HepG2 (cell line): Measurements from ENCODE around the gene MYO7A. TPM values are rescaled to one million over a fixed set of nuclear protein-coding genes. Genes with fewer than 3 reads are reported as not detected.

Experiments
- ATAC-seq: fragments of 200-7000 bp; cut with Tn5 transposase; 3 replicates; pipeline ENCODE4 v1.9.1; 2020; ENCODE audit warnings: mild to moderate bottlenecking, moderate library complexity
- BruUV-seq: library from RNA; stranded (reverse); fragments of 400-500 nt; replicated peaks from 2 replicates; lab custom pipeline; 2021; lab: Mats Ljungman, UMichigan
- CTCF ChIA-PET: fragments of 300-600 bp; formaldehyde crosslinking; extraction: SDS; loops from one replicate; lab custom pipeline; 2021; ENCODE audit warnings: low total read pairs, inconsistent platforms, low intra/inter-chr PET ratio; lab: Yijun Ruan, JAX
- POLR2A ChIA-PET: fragments of 350-600 bp; sonication (Branson Sonifier 250); formaldehyde crosslinking; loops from one replicate; lab custom pipeline; 2020; ENCODE audit warnings: antibody characterized with exemption, inconsistent platforms; lab: Yijun Ruan, JAX
- DNase-seq: peaks from one replicate; pipeline ENCODE4 v3.0.0-alpha.2; 2015; ENCODE audit warnings: low spot score
- FAIRE-seq: peaks from 3 replicates; lab custom pipeline; 2011; peaks lifted over from hg19 to GRCh38; lab: Jason Lieb, UNC
- H2AFZ ChIP-seq: one replicate; pipeline ENCODE4 v1.6.1; 2011; ENCODE audit warnings: low read length, inconsistent platforms
- H3K27ac ChIP-seq: fragments of 300-600 bp; 3 replicates; pipeline ENCODE4 v1.8.0; 2011; ENCODE audit warnings: mixed run types, mild to moderate bottlenecking, mixed read lengths, low read length, inconsistent platforms; ENCODE audit not compliant: insufficient read depth; ENCODE audit errors: extremely low read length
- H3K27me3 ChIP-seq, 2 experiments: fragments of 200-600 bp in 1 of 2; 2 replicates in 1 of 2; 3 replicates in 1 of 2; pipeline versions ENCODE4 v1.6.0 to v1.8.0; 2011; ENCODE audit warnings: low read length in 2 of 2, mild to moderate bottlenecking in 2 of 2, moderate library complexity in 2 of 2, inconsistent platforms in 1 of 2; ENCODE audit not compliant: insufficient read depth in 2 of 2, control insufficient read depth in 1 of 2
- H3K36me3 ChIP-seq, 2 experiments: fragments of 200-600 bp in 1 of 2; replicated peaks in 1 of 2; 2 replicates in 1 of 2; 3 replicates in 1 of 2; pipeline versions ENCODE4 v1.5.1 to v1.8.0; 2011; ENCODE audit warnings: low read length in 2 of 2, inconsistent platforms in 1 of 2; ENCODE audit not compliant: insufficient read depth in 2 of 2, control insufficient read depth in 1 of 2
- H3K4me1 ChIP-seq: 2 replicates; pipeline ENCODE4 v1.5.1; 2012; ENCODE audit warnings: low read length, inconsistent platforms; ENCODE audit not compliant: insufficient read depth
- H3K4me2 ChIP-seq: 2 replicates; pipeline ENCODE4 v1.6.0; 2011; ENCODE audit warnings: low read depth, low read length, inconsistent platforms
- H3K4me3 ChIP-seq, 3 experiments: fragments of 200-600 bp in 1 of 3; sonication (generic), shearing (Covaris generic) in 1 of 3; replicated peaks in 1 of 3; 2 replicates each; pipeline ENCODE4 v1.5.1; 2011 to 2016; ENCODE audit warnings: low read length in 3 of 3, inconsistent platforms in 2 of 3, low read depth in 2 of 3, mild to moderate bottlenecking in 2 of 3, control low read depth in 1 of 3, mixed read lengths in 1 of 3; ENCODE audit not compliant: insufficient read depth in 1 of 3
- H3K79me2 ChIP-seq: one replicate; pipeline ENCODE4 v1.6.1; 2011; ENCODE audit warnings: low read length, inconsistent platforms; ENCODE audit not compliant: insufficient read depth
- H3K9ac ChIP-seq: 2 replicates; pipeline ENCODE4 v1.6.0; 2011; ENCODE audit warnings: mild to moderate bottlenecking, low read depth, low read length, inconsistent platforms; ENCODE audit not compliant: insufficient read depth
- H3K9me3 ChIP-seq: 2 replicates; pipeline ENCODE4 v1.5.1; 2012; ENCODE audit warnings: mild to moderate bottlenecking, low read length
- H4K20me1 ChIP-seq: 2 replicates; pipeline ENCODE4 v1.6.0; 2011; ENCODE audit warnings: inconsistent platforms, mild to moderate bottlenecking, low read length, moderate library complexity; ENCODE audit not compliant: insufficient read depth
- EP300 ChIP-seq, 3 experiments: sonication (generic) in 1 of 3; formaldehyde crosslinking in 1 of 3; IDR thresholded peaks; 2 replicates each; pipeline versions ENCODE4 v1.5.1 to v1.6.1; 2011 to 2020; ENCODE audit warnings: low read depth in 2 of 3, low read length in 2 of 3, borderline replicate concordance in 1 of 3, improper control_type of control experiment in 1 of 3, mild to moderate bottlenecking in 1 of 3, missing genetic modification reagents in 1 of 3, moderate library complexity in 1 of 3
- GATAD1 ChIP-seq: IDR thresholded peaks from 2 replicates; pipeline ENCODE4 v1.6.1; 2016; ENCODE audit warnings: missing genetic modification reagents, missing compliant biosample characterization
- MTA1 ChIP-seq: sonication (generic); formaldehyde crosslinking; IDR thresholded peaks from 2 replicates; pipeline ENCODE4 v1.4.0; 2020; ENCODE audit warnings: missing genetic modification reagents, mild to moderate bottlenecking, borderline replicate concordance
- PTBP1 ChIP-seq: fragments of 200-400 bp; formaldehyde crosslinking; IDR thresholded peaks from 2 replicates; pipeline ENCODE4 v1.6.1; 2018; ENCODE audit warnings: low read length, low read depth; ENCODE audit not compliant: poor library complexity, severe bottlenecking
- RBM39 ChIP-seq: fragments of 200-400 bp; formaldehyde crosslinking; IDR thresholded peaks from one replicate; pipeline ENCODE4 v1.6.1; 2018; ENCODE audit warnings: antibody characterized with exemption, mild to moderate bottlenecking, low read depth, low read length; ENCODE audit not compliant: poor library complexity, severe bottlenecking
- SIX4 ChIP-seq: sonication (generic); formaldehyde crosslinking; IDR thresholded peaks from 2 replicates; pipeline ENCODE4 v1.4.0; 2020; ENCODE audit warnings: missing genetic modification reagents
- ZNF12 ChIP-seq: sonication (generic); formaldehyde crosslinking; IDR thresholded peaks from 2 replicates; pipeline ENCODE4 v1.5.0; 2020; ENCODE audit warnings: missing genetic modification reagents
- ZNF207 ChIP-seq: fragments of 450-650 bp; IDR thresholded peaks from 2 replicates; pipeline ENCODE4 v1.6.1; 2016; ENCODE audit warnings: antibody characterized with exemption, borderline replicate concordance
- ZNF282 ChIP-seq: fragments of 450-650 bp; IDR thresholded peaks from 2 replicates; pipeline ENCODE4 v1.6.1; 2018; ENCODE audit not compliant: partially characterized antibody
- ZNF766 ChIP-seq: sonication (generic); formaldehyde crosslinking; IDR thresholded peaks from 2 replicates; pipeline ENCODE4 v1.5.0; 2020; ENCODE audit warnings: missing genetic modification reagents, borderline replicate concordance
- ZNF839 ChIP-seq: sonication (generic); formaldehyde crosslinking; IDR thresholded peaks from 2 replicates; pipeline ENCODE4 v1.4.0; 2020; ENCODE audit warnings: missing genetic modification reagents, mild to moderate bottlenecking, borderline replicate concordance
- WGBS: methylation state at CpG from one replicate; pipeline ENCODE4 v1.1.6; 2017; ENCODE audit warnings: low lambda C conversion rate; 5-methylcytosine and 5-hydroxymethylcytosine counted together
- in situ Hi-C: cut with HindIII; loops from 2 replicates; pipeline ENCODE4 v1.10.0; 2017; ENCODE audit warnings: low pct_unique_long_range_greater_than_20kb; ENCODE audit not compliant: extremely low pct_ligation_motif_present
- intact Hi-C: fragments of 100-400 bp; cut with micrococcal nuclease; formaldehyde crosslinking; loops from one replicate; pipeline ENCODE4 v1.10.0; 2022; ENCODE audit not compliant: unreplicated experiment
- polyA plus RNA-seq, 8 experiments: library from polyadenylated mRNA; depleted of rRNA in 3 of 8; stranded (reverse) in 7 of 8; unstranded in 1 of 8; fragments of >200 nt; fragmentation: Illumina TruSeq in 4 of 8; extraction: Trizol in 4 of 8; gene quantifications; 2 replicates each; pipeline versions ENCODE4 v1.2.1 to v1.2.3, GENCODE V29; 2011 to 2016; ENCODE audit warnings: low read depth in 4 of 8, missing spikeins in 1 of 8, mixed read lengths in 1 of 8; ENCODE audit not compliant: insufficient read depth in 1 of 8
- total RNA-seq, 5 experiments: library from RNA; depleted of rRNA; stranded (reverse); fragments of >200 nt; fragmentation: Illumina TruSeq; extraction: Trizol; gene quantifications; 2 replicates each; pipeline ENCODE4 v1.2.3, GENCODE V29; 2016; ENCODE audit warnings: low read depth in 1 of 5
- TF ChIP-seq, protein P1 (sequence below): sonication (generic); formaldehyde crosslinking; IDR thresholded peaks from 2 replicates; pipeline ENCODE4 v1.5.0; 2020; ENCODE audit warnings: missing genetic modification reagents
- TF ChIP-seq, protein P2 (sequence below): sonication (generic); formaldehyde crosslinking; IDR thresholded peaks from 2 replicates; pipeline ENCODE4 v1.5.0; 2020; ENCODE audit warnings: missing genetic modification reagents
- TF ChIP-seq, protein P3 (sequence below): sonication (generic); formaldehyde crosslinking; IDR thresholded peaks from 2 replicates; pipeline ENCODE4 v1.5.0; 2020; ENCODE audit warnings: mild to moderate bottlenecking, missing genetic modification reagents
- TF ChIP-seq, protein P4 (sequence below): sonication (generic); formaldehyde crosslinking; IDR thresholded peaks from 2 replicates; pipeline ENCODE4 v1.4.0; 2020; ENCODE audit warnings: missing genetic modification reagents

The MYO7A gene
- total and polyA plus RNA-seq, 2 of the 13 experiments (the other 11 are each of a cell fraction or from before 2014, with no cell fraction given): 7.5 to 10.0 TPM

DNA sequence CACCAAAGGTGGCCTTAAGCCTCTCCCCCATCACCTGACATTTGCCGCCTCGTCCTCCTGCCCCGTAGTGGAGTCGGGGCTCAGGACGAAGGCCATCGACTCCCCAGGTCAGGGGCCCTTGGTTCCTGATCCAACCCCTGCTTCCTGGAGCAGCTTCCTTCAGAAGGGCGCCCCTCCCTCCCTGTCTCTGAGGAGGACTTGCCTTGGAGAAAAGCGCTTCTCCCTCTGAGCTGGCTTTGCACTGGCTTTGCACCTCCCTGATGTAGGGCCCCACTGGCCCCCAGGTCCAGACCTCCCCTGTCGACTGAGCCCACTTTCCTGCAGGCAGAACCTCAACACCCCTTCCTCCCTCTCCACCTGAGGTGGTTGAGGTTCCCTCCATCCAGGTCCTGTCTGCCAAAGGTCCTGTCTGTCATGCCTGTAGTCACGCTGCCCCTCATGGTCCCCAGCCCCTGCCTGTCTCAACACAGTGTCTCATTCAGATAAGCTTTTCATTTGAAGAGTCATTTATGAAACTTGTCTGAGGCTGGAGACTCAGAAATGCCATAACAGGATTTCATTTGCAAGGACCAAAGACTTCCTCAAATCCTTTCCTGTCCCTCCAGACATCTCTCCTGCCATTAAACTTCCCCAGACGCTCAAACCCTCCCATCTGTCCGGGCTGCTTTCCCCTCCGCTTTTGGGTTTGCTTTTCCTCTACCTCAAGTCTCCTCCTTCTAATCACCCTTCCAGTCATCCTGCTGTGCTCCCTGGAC, 78.4 kb downstream of the MYO7A start (continued):
- no peak for TF ChIP-seq ZNF766

DNA sequence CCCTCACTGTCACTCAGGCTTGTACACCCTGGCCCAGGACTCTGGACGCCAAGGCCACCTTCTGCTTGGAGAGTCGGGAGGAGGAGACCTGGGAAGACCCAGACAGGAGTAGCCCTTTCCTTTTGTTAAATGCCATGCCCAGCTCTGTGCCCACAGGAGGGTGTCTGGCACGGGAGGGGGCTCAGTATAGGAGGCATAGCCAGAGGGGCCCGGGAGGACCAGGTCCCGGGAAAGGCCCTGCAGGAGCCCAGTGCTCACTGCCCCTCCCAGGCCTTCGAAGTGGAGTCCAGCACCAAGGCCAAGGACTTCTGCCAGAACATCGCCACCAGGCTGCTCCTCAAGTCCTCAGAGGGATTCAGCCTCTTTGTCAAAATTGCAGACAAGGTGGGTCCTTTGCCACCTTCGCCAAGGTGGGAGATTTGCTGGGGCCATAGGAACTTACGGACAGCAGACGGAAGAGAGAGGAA, 79.0 kb downstream of the MYO7A start:
- no TSS peak for BruUV-seq
- in situ Hi-C loops: no loop called here
- POLR2A ChIA-PET: no interaction called here
- CTCF ChIA-PET: no interaction called here
- Histone ChIP-seq H2AFZ (no peak overlapping the region), H3K79me2 (no peaks in the 10 kb centered on the region), H3K27ac (no peak overlapping the region), H4K20me1 (no peaks in the 10 kb centered on the region), H3K4me3 (no peak overlapping the region), H3K27me3 (no peaks in the 10 kb centered on the region), H3K4me2 (no peak overlapping the region), H3K9me3 (no peaks in the 10 kb centered on the region), H3K4me1 (0 out of 2 replicates have a peak, but pooled peaks cover 6% of the 10 kb centered on the region), H3K9ac (no peak overlapping the region), H3K36me3 (no peaks in the 10 kb centered on the region)
- intact Hi-C loops: no loop called here
- FAIRE-seq (no peak), DNase-seq (no peak), ATAC-seq (no peak)
- 88% methylated on average over 8 of the region's 10 CpGs for WGBS
- TF ChIP-seq GATAD1 (CRISPR knock-in tag) (no peak), ZNF282 (no peak), MTA1 (CRISPR knock-in tag) (no peak), ZNF839 (CRISPR knock-in tag) (no peak), PTBP1 (no peak), ZNF12 (CRISPR knock-in tag) (no peak), EP300 (IDR thresholded peaks at IDR 0.05; ENCODE audit: low read depth in 2 of 2, low read length in 2 of 2) (no peak), EP300 (CRISPR knock-in tag; IDR thresholded peaks at IDR 0.05; ENCODE audit: borderline replicate concordance) (no peak), RBM39 (no peak), ZNF207 (no peak), SIX4 (CRISPR knock-in tag) (no peak)
- TF ChIP-seq, protein P1, sequence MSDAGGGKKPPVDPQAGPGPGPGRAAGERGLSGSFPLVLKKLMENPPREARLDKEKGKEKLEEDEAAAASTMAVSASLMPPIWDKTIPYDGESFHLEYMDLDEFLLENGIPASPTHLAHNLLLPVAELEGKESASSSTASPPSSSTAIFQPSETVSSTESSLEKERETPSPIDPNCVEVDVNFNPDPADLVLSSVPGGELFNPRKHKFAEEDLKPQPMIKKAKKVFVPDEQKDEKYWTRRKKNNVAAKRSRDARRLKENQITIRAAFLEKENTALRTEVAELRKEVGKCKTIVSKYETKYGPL: no peak
- TF ChIP-seq, protein P2, sequence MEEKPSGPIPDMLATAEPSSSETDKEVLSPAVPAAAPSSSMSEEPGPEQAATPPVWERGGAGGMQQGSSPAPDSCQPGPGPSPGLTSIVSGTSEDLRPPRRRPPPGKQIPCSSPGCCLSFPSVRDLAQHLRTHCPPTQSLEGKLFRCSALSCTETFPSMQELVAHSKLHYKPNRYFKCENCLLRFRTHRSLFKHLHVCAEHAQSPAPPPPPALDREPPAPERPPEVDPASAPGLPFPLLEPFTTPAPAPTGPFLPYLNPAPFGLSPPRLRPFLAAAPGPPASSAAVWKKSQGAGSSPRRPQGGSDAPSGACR (CRISPR knock-in tag): no peak
- TF ChIP-seq, protein P3, sequence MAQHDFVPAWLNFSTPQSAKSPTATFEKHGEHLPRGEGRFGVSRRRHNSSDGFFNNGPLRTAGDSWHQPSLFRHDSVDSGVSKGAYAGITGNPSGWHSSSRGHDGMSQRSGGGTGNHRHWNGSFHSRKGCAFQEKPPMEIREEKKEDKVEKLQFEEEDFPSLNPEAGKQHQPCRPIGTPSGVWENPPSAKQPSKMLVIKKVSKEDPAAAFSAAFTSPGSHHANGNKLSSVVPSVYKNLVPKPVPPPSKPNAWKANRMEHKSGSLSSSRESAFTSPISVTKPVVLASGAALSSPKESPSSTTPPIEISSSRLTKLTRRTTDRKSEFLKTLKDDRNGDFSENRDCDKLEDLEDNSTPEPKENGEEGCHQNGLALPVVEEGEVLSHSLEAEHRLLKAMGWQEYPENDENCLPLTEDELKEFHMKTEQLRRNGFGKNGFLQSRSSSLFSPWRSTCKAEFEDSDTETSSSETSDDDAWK (CRISPR knock-in tag): no peak
- TF ChIP-seq, protein P4, sequence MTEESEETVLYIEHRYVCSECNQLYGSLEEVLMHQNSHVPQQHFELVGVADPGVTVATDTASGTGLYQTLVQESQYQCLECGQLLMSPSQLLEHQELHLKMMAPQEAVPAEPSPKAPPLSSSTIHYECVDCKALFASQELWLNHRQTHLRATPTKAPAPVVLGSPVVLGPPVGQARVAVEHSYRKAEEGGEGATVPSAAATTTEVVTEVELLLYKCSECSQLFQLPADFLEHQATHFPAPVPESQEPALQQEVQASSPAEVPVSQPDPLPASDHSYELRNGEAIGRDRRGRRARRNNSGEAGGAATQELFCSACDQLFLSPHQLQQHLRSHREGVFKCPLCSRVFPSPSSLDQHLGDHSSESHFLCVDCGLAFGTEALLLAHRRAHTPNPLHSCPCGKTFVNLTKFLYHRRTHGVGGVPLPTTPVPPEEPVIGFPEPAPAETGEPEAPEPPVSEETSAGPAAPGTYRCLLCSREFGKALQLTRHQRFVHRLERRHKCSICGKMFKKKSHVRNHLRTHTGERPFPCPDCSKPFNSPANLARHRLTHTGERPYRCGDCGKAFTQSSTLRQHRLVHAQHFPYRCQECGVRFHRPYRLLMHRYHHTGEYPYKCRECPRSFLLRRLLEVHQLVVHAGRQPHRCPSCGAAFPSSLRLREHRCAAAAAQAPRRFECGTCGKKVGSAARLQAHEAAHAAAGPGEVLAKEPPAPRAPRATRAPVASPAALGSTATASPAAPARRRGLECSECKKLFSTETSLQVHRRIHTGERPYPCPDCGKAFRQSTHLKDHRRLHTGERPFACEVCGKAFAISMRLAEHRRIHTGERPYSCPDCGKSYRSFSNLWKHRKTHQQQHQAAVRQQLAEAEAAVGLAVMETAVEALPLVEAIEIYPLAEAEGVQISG (CRISPR knock-in tag): no peak
